Loucy (cell line): ENCODE data around the gene PHEX.

Experiments used
- H2AFZ ChIP-seq: fragments of 200-600 bp; sonication (generic); 2 replicates; pipeline ENCODE4 v1.6.0; 2016; ENCODE audit warnings: antibody characterized with exemption, mild to moderate bottlenecking, low read length, moderate library complexity
- H3F3A ChIP-seq: fragments of 200-600 bp; 2 replicates; pipeline ENCODE4 v1.6.0; 2016; ENCODE audit warnings: antibody characterized with exemption, low read depth, mild to moderate bottlenecking
- H3K27me3 ChIP-seq: fragments of 200-600 bp; sonication (generic); 2 replicates; pipeline ENCODE4 v1.6.1; 2014; ENCODE audit warnings: low read length, mild to moderate bottlenecking; ENCODE audit not compliant: insufficient read depth, poor library complexity, severe bottlenecking
- H3K36me3 ChIP-seq: fragments of 200-600 bp; sonication (generic); 2 replicates; pipeline ENCODE4 v1.6.1; 2016; ENCODE audit warnings: low read length; ENCODE audit not compliant: insufficient read depth
- H3K4me1 ChIP-seq: fragments of 200-600 bp; sonication (generic); 2 replicates; pipeline ENCODE4 v1.5.1; 2014; ENCODE audit warnings: low read length, mild to moderate bottlenecking; ENCODE audit not compliant: insufficient read depth, poor library complexity, severe bottlenecking
- H3K4me2 ChIP-seq: fragments of 200-600 bp; sonication (generic); 2 replicates; pipeline ENCODE4 v1.6.0; 2014; ENCODE audit warnings: antibody characterized with exemption, low read length, low read depth, mild to moderate bottlenecking; ENCODE audit not compliant: poor library complexity, severe bottlenecking
- H3K4me3 ChIP-seq: fragments of 200-600 bp; sonication (generic); 2 replicates; pipeline ENCODE4 v1.5.1; 2014; ENCODE audit warnings: low read length, mild to moderate bottlenecking, mixed read lengths; ENCODE audit not compliant: poor library complexity, severe bottlenecking
- H3K79me2 ChIP-seq: fragments of 200-600 bp; sonication (generic); 2 replicates; pipeline ENCODE4 v1.6.1; 2014; ENCODE audit warnings: low read length; ENCODE audit not compliant: insufficient read depth
- H3K9ac ChIP-seq: fragments of 200-600 bp; sonication (generic); 2 replicates; pipeline ENCODE4 v1.6.0; 2014; ENCODE audit warnings: mild to moderate bottlenecking, low read depth, low read length, moderate library complexity; ENCODE audit not compliant: poor library complexity, severe bottlenecking
- H3K9me2 ChIP-seq: fragments of 200-600 bp; sonication (generic); replicated peaks from 2 replicates; pipeline ENCODE4 v1.6.1; 2016; ENCODE audit warnings: low read depth, low read length, mixed read lengths
- H3K9me3 ChIP-seq: fragments of 200-600 bp; sonication (generic); 2 replicates; pipeline ENCODE4 v1.6.1; 2014; ENCODE audit warnings: mild to moderate bottlenecking, antibody characterized with exemption, low read length, low read depth; ENCODE audit not compliant: insufficient read depth
- H4K20me1 ChIP-seq: fragments of 200-600 bp; sonication (generic); 2 replicates; pipeline ENCODE4 v1.6.0; 2014; ENCODE audit warnings: antibody characterized with exemption, low read length, mild to moderate bottlenecking; ENCODE audit not compliant: insufficient read depth, poor library complexity, severe bottlenecking
- EZH2phosphoT487 ChIP-seq: fragments of 200-600 bp; IDR thresholded peaks from 2 replicates; pipeline ENCODE4 v1.6.1; 2018; ENCODE audit warnings: antibody characterized with exemption, mild to moderate bottlenecking, moderate library complexity, borderline replicate concordance
- TF ChIP-seq, protein P1 (sequence below): fragments of 200-600 bp; sonication (generic); conservative IDR thresholded peaks from 2 replicates; pipeline ENCODE4 v1.5.1; 2014; ENCODE audit warnings: mild to moderate bottlenecking, antibody characterized with exemption, low read length

The PHEX gene

DNA sequence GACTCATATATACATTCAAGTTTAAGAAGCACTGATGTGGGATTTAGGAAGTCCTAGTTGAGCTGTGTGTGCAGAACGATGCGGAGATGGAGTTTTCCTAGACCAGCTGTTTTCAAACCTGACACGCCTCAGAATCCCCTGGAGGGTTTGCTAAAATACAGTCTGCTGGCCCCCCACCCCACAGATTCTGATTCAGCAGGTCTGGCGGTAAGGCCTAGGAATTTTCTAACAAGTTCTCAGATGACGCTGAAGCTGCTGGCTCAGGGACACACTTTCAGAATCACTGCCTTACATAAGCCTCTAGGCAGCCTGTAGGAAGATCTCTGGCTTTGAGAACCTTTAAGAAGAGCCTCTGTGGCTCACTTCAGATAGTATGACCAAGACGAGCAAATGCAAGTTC, 73.1 kb downstream of the PHEX start:
- H3K9ac ChIP-seq: no peak overlapping the region
- no peaks in the 10 kb centered on the region for H3K9me2 ChIP-seq
- TF ChIP-seq, protein P1, sequence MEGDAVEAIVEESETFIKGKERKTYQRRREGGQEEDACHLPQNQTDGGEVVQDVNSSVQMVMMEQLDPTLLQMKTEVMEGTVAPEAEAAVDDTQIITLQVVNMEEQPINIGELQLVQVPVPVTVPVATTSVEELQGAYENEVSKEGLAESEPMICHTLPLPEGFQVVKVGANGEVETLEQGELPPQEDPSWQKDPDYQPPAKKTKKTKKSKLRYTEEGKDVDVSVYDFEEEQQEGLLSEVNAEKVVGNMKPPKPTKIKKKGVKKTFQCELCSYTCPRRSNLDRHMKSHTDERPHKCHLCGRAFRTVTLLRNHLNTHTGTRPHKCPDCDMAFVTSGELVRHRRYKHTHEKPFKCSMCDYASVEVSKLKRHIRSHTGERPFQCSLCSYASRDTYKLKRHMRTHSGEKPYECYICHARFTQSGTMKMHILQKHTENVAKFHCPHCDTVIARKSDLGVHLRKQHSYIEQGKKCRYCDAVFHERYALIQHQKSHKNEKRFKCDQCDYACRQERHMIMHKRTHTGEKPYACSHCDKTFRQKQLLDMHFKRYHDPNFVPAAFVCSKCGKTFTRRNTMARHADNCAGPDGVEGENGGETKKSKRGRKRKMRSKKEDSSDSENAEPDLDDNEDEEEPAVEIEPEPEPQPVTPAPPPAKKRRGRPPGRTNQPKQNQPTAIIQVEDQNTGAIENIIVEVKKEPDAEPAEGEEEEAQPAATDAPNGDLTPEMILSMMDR: no peak
- no peak for TF ChIP-seq EZH2phosphoT487
- no peak overlapping the region for H3K4me3 ChIP-seq
- no peaks in the 10 kb centered on the region for H3K79me2 ChIP-seq
- no peaks in the 10 kb centered on the region for H3K27me3 ChIP-seq
- H3K9me3 ChIP-seq: no peaks in the 10 kb centered on the region
- H4K20me1 ChIP-seq: no peaks in the 10 kb centered on the region
- no peaks in the 10 kb centered on the region for H3K4me1 ChIP-seq
- H3K4me2 ChIP-seq: no peak overlapping the region
- no peaks in the 10 kb centered on the region for H3F3A ChIP-seq
- H2AFZ ChIP-seq: no peak overlapping the region
- H3K36me3 ChIP-seq: no peaks in the 10 kb centered on the region

DNA sequence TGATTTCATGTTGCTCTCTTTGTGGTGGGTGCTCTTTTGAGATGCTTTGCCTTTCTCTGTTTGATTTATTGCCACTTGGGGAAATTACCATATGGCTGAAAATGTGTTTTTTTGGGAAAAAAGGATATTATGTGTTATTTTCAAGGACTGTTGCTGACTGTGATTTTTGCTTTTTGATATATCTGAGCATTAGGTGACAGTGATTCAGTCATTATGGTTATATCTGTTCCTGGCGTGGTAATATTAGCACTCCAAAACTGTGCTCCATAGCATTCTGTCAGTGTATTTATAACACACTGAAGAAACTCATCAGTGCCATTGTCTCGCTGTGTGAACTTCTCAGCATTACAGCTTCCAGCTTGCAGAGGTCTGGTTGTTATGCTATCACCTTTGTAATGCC, 73.8 kb downstream of the PHEX start:
- Histone ChIP-seq H3K4me1 (no peaks in the 10 kb centered on the region), H3K9me2 (no peaks in the 10 kb centered on the region), H3F3A (no peaks in the 10 kb centered on the region), H3K27me3 (no peaks in the 10 kb centered on the region), H2AFZ (no peak overlapping the region), H4K20me1 (no peaks in the 10 kb centered on the region), H3K9ac (no peak overlapping the region), H3K4me2 (no peak overlapping the region), H3K9me3 (no peaks in the 10 kb centered on the region), H3K4me3 (no peak overlapping the region), H3K79me2 (no peaks in the 10 kb centered on the region), H3K36me3 (no peaks in the 10 kb centered on the region)
- TF ChIP-seq EZH2phosphoT487: no peak
- TF ChIP-seq, protein P1: no peak

DNA sequence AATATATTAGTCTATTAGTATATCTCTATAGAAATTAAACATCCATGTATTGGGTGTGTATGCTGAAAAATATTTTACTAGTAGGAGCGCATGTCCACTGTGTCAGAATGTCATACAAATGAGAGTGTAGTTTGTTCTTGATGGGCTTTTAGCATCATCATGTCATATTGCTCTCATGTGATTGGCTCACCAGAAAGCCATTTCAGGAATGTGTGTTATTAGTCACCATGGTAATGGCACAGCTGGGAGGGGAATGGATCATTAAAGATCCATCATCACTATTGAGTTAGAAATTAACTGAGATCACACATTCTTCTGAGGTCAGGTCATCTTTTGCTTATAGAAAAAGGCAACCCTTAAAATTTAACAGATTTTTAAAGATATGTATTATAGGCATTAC, 77.3 kb downstream of the PHEX start:
- H3F3A ChIP-seq: no peaks in the 10 kb centered on the region
- TF ChIP-seq EZH2phosphoT487: no peak
- TF ChIP-seq, protein P1: no peak
- no peaks in the 10 kb centered on the region for H3K36me3 ChIP-seq
- no peak overlapping the region for H2AFZ ChIP-seq
- no peaks in the 10 kb centered on the region for H3K79me2 ChIP-seq
- no peaks in the 10 kb centered on the region for H3K27me3 ChIP-seq
- H3K9me2 ChIP-seq: no peaks in the 10 kb centered on the region
- H3K9me3 ChIP-seq: no peaks in the 10 kb centered on the region
- H3K4me3 ChIP-seq: no peak overlapping the region
- no peak overlapping the region for H3K4me2 ChIP-seq
- no peak overlapping the region for H3K9ac ChIP-seq
- H3K4me1 ChIP-seq: no peaks in the 10 kb centered on the region
- no peaks in the 10 kb centered on the region for H4K20me1 ChIP-seq
